GM10847 (cell line): ENCODE results near the gene ZNF813.

Source experiments
- POLR2A ChIP-seq: IDR thresholded peaks from 2 replicates; pipeline ENCODE4 v1.6.1; 2011; ENCODE audit not compliant: insufficient read length; ENCODE audit errors: extremely low read depth

ZNF813 gene

DNA sequence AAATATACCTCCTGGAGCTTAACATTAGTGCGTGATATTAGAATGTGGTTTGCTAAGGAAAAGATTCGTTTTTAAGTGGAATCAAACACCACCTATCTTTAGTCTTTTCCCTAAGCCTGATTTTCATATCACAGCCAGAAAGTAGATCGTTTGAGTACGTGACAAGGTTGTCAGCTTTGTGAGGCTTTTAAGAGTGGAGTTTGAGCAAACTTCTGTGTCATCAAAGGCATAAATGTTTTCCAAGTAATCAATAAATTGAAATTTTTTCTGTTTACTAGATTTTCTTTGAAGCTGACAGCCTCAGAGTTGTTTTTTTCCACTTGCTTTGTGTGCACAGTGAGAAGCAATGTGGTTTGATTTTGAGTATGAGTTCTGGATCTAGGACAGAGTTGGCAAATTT, 63.9 kb downstream of the ZNF813 start:
- no peak for TF ChIP-seq POLR2A

DNA sequence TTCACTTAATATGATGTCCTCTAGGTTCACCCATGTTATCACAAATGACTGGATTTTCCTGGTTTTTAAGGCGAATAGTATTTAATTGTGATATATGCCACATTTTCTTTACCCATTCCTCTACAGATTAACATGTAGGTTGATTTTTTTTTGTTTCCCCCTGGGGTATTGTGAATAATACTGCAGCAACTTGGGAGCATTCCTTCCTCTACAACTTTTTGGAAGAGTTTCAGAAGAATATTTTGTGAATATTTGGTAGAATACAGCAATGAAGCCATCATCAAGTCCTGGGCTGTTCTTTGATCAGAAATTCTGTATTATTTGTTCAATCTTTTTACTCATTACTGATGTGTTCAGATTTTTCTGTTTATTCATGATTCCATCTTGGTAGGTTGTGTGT, 64.8 kb downstream of the ZNF813 start:
- TF ChIP-seq POLR2A, result no peak

DNA sequence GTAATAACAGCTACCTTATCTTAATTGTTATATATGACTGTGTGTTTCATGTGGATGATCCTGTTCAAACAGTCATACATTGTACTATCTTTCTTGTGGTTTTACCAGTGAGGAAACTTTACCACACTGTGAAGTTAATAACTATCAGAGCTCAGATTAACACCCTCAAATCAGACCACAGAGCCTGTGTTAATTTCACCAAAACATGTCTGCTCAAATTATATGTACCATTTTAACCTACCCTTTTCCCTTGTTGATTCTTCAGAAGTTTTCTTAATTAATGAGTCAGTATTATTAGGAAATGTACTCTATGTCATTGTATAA, 68.7 kb downstream of the ZNF813 start:
- TF ChIP-seq POLR2A, result no peak

DNA sequence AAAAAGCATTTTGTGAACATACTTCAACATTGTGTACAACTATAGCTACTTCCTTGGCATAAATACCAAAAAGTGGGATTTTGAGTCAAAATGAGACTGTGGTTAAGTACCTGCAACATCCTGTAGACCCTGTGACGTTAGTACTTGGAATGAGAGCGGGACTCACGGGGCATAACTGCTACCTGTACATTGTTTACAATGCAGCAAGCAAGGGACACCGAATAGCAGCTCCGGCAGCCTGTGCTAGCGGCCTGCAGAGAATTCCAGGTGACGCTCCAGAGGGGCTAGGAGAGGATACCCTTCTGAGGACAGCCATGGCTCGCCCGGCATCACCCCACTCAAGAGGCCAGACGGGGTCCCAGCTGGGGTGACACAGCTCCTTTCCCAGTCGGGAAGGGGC, 69.6 kb downstream of the ZNF813 start:
- no peak for TF ChIP-seq POLR2A

DNA sequence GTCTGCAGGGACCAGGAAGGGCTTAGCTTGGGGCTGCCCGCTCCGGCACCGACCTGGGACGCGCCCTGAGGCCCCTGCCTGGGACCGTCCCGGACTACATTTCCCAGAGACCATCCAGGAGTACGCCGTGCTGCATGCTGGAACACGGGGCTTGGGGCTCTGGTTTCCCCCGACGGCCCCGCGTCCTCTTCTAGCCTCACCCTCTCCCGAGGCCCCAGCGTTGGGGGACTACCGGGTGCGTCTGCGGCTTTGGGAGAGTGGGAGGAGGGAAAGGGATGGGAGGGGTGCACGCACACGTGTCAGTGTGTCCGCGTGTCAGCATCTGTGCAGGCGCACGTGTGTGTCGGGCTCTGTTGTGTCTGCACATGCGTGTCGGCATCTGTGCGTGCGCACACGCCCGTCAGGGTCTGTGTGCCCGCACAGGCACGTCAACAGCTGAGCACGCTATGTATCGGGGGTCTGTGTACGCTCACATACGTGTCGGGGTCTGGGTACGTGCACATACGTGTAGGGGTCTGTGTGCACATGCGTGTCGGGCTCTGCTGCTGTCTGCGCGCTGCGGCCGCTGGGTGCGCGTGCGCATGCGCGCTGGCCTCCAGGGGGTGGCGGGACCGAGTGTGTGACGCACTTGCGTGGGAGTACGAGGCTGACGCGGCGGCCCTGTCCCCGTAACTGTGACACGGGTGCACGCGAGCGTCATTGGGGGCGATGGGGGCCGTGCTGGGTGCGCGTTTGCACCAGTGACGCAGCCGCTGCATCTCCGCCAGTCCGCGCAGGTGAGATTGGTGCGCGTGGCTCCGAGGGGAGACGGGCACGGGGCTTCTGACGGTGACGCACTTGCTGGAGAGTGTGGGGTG, 70.2 kb downstream of the ZNF813 start, which contains the start of gene ZNF331:
Gene ZNF331 (plus strand): TSS at position 625 of the 857 bp plus-strand sequence. CDS start 31,232 bp downstream, outside the sequence.
- peak; percentile 55 for TF ChIP-seq POLR2A

DNA sequence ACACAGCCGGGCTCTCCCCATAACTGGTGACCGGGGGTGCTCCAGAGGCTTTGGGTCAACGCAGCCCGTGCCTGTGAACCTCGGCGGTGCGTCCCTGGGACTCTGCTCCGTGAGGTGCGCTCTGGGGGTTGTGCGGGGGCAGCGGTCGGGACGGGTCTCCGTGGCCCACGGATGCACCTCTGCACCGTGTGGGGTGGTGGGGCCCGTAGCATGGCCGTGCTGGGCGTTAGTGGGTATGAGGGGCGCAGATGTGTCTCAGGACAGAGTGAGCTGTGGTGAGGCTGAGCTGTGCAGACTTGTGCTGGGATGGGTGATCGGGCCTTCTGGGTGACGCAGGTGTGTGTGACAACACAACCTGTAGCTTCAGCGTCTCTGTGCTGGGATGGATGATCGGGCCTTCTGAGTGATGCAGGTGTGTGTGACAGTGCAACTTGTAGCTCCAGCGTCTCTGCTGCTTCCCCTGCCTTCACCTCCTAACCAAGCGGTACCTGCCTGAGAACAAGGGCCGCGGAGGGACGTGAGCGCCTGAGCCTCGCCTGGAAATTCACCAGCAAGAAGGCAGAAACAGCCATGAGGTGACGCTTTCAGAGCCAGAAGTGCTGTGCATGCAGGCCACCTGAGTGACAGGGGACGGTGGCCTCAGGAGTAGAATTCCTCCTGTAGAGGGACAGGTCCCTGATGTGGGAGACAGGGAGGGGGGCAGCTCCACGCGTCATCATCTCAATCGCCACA, 71.0 kb downstream of the ZNF813 start:
- TF ChIP-seq POLR2A, result no peak

DNA sequence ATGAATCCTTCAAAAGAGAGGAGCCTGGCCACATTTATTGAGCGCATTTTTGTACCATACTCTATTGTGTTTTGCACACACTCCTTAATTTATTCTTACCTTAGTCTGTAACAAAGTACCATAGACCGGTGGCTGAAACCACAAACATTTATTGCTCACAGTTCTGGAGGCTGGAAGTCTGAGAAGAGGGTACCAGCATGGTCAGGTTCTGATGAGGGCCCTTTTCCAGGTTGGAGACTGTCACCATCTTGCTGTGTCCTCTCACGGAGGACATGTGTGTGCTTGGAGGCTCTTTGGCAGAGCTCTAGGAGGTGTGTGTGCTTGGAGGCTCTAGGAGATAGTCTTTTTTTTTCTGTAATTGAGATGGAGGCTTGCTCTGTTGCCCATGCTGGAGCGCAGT, 72.6 kb downstream of the ZNF813 start:
- TF ChIP-seq POLR2A, result no peak

DNA sequence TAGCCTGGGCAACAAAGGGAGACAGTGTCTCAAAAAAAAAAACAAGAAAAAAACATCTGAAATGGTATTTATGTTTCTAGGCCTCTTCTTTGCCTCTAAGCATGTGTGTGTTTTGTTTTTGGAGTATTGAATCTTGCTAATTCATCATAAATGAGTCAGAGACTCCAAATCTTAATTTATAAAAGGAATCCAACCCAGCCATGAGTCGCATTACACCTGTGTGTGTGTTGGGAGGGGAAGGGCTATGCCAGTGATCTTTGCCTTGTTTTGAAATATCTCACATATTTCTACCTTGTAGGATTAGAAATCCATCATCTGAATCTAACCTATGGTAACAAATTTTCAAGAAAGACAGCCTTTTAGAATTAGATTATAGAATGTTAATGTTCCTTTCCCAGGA, 74.4 kb downstream of the ZNF813 start:
- TF ChIP-seq POLR2A, result no peak

DNA sequence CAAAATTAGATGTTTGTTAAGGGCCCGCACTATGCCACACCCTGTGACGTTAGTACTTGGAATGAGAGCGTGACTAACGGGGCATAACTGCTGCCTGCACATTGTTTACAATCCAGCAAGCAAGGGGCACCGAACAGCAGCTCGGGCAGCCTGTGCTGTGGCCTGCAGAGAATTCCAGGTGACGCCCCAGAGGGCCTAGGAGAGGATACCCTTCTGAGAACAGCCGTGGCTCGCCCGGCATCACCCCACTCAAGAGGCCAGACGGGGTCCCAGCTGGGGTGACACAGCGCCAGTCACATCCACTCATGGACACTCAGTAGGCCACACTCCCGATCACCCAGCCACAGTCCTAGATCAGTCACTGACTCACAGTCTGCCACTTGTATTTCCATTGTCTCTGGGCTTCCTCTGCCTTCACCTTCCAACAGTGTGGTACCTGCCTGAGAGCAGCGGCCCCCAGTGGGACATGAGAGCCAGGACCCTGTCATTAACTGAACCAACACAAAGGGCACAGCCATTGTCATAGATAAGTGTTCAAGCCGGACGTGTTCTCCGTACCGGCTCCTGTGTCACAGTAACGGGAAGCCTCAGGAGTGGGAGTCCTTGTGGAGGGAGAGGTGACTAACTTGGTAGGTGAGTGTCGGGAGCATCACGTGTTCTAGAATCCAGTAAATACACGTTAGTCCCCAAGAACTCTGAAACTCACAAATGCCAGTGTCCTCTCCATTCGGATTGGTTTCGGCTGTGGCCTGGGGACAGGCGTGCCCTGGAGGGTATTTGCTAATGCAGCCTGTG, 77.9 kb downstream of the ZNF813 start:
- TF ChIP-seq POLR2A, result no peak
